Natural killer cell (primary cell): Measurements from ENCODE around the gene INO80C. TPM values are rescaled to one million over a fixed set of nuclear protein-coding genes. Genes with fewer than 3 reads are reported as not detected.

Experiments
- ATAC-seq, 3 donors: fragments of 150-1000 bp in 2 of 3; fragments of 200-7000 bp in 1 of 3; cut with Tn5 transposase; 1 replicate in 1 of 3; 2 replicates in 2 of 3; pipeline ENCODE4 v1.10.0; 2021; ENCODE audit warnings: mild to moderate bottlenecking in 2 of 3, moderate library complexity in 2 of 3
- DNase-seq, 2 donors: peaks; one replicate each; pipeline versions ENCODE4 v3.0.0 to v3.0.0-alpha.2; 2013 to 2021; ENCODE audit warnings: mixed read lengths in 1 of 2
- H3K27ac ChIP-seq: one replicate; pipeline ENCODE4 v1.5.1; 2013; ENCODE audit warnings: mild to moderate bottlenecking, low read length
- H3K27me3 ChIP-seq: one replicate; pipeline ENCODE4 v1.6.1; 2013; ENCODE audit warnings: low read length; ENCODE audit not compliant: control insufficient read depth, insufficient read depth
- H3K36me3 ChIP-seq: one replicate; pipeline ENCODE4 v1.6.1; 2013; ENCODE audit warnings: low read length; ENCODE audit not compliant: control insufficient read depth, insufficient read depth
- H3K4me1 ChIP-seq: one replicate; pipeline ENCODE4 v1.6.1; 2013; ENCODE audit warnings: low read length; ENCODE audit not compliant: control insufficient read depth, insufficient read depth
- H3K4me3 ChIP-seq: one replicate; pipeline ENCODE4 v1.5.1; 2013; ENCODE audit warnings: low read length
- H3K9me3 ChIP-seq: one replicate; pipeline ENCODE4 v1.6.1; 2013; ENCODE audit warnings: low read length; ENCODE audit not compliant: control insufficient read depth, insufficient read depth
- H3K27ac Mint-ChIP-seq, 2 donors: one replicate each; pipeline ENCODE4 v1.8.0; 2022; ENCODE audit warnings: mild to moderate bottlenecking in 2 of 2, mixed read lengths in 2 of 2, moderate library complexity in 1 of 2
- H3K27me3 Mint-ChIP-seq, 2 donors: one replicate each; pipeline ENCODE4 v1.8.0; 2022; ENCODE audit warnings: low read depth in 2 of 2, mixed read lengths in 2 of 2
- H3K36me3 Mint-ChIP-seq: one replicate; pipeline ENCODE4 v1.8.0; 2022; ENCODE audit warnings: mixed read lengths
- H3K4me1 Mint-ChIP-seq, 2 donors: one replicate each; pipeline ENCODE4 v1.8.0; 2022; ENCODE audit warnings: mixed read lengths in 2 of 2
- H3K4me3 Mint-ChIP-seq: one replicate; pipeline ENCODE4 v1.8.0; 2022; ENCODE audit warnings: mild to moderate bottlenecking, moderate library complexity, mixed read lengths
- H3K9me3 Mint-ChIP-seq, 2 donors: one replicate each; pipeline ENCODE4 v1.8.0; 2022; ENCODE audit warnings: mixed read lengths in 2 of 2
- CTCF ChIP-seq: fragments of 200-600 bp; IDR thresholded peaks from one replicate; pipeline ENCODE4 v1.8.0; 2022; ENCODE audit warnings: antibody characterized with exemption
- WGBS: methylation state at CpG from one replicate; pipeline ENCODE4 v1.1.7; 2013; ENCODE audit warnings: missing lambda C conversion rate; ENCODE audit not compliant: insufficient coverage; 5-methylcytosine and 5-hydroxymethylcytosine counted together
- intact Hi-C: fragments of 100-400 bp; cut with micrococcal nuclease; formaldehyde crosslinking; loops from one replicate; pipeline ENCODE4 v1.14.2; 2022
- total RNA-seq, 4 donors: library from RNA; stranded (reverse); fragments of 120-200 nt in 1 of 4; gene quantifications; one replicate each; pipeline versions ENCODE4 v1.2.3 to v1.2.4, GENCODE V29; 2013 to 2022

The INO80C gene
- total RNA-seq, 3 donors from 2014 or later (not counting 1 experiment from before 2014, with no cell fraction given): 17.6 to 19.5 (median 19.2) TPM

GRCh38 chr18:35474884-35475283 is 22.9 kb downstream of the INO80C start:
- ATAC-seq (no peak), DNase-seq (no peak)
- Histone ChIP-seq H3K36me3 (peaks cover 2% of the 10 kb centered on the region), H3K9me3 (no peaks in the 10 kb centered on the region), H3K27ac (no peak overlapping the region), H3K4me1 (no peaks in the 10 kb centered on the region), H3K4me3 (no peak overlapping the region), H3K27me3 (no peaks in the 10 kb centered on the region)
- WGBS: no CpG with 5 or more reads among the region's 1 CpG
- Mint-ChIP-seq H3K4me3 (no peak overlapping the region), H3K9me3 (no peaks in the 10 kb centered on the region), H3K4me1 (peaks cover 0 to 10% of the 10 kb centered on the region in 2 donors), H3K27me3 (no peaks in the 10 kb centered on the region), H3K36me3 (no peaks in the 10 kb centered on the region), H3K27ac (no peak overlapping the region)
- TF ChIP-seq CTCF: no peak
- intact Hi-C loops: no loop called here

DNA sequence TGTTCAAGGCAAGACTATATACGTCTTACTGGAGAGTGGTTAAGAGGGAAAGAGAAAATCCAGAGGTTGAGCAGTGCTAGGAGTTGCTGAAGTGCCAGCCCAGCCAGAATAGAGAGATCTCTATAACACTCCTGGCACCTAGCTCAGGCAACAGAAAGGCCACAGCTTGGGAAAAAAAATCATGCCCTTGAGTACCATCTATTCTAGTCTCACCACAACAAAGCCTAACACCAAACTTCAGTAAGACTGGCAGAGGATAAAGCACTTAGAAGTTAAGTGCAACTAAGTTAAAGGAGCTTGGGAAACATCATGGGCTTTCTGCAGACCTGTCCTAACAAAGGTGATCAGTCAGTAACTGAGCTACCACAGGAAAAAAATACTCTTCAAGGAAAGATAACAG is 24.2 kb downstream of the INO80C start:
- TF ChIP-seq CTCF: no peak
- H3K9me3 ChIP-seq: no peaks in the 10 kb centered on the region
- no peak overlapping the region for H3K27ac ChIP-seq
- Mint-ChIP-seq H3K4me3 (no peak overlapping the region), H3K27me3 (no peaks in the 10 kb centered on the region), H3K9me3 (no peaks in the 10 kb centered on the region), H3K27ac (no peak overlapping the region), H3K4me1 (peaks cover 0 to 4% of the 10 kb centered on the region in 2 donors), H3K36me3 (no peaks in the 10 kb centered on the region)
- DNase-seq: no peak
- H3K4me1 ChIP-seq: no peaks in the 10 kb centered on the region
- no peak overlapping the region for H3K4me3 ChIP-seq
- WGBS: 91% methylated on average over 1 of the region's 1 CpG
- ATAC-seq: no peak
- no peaks in the 10 kb centered on the region for H3K27me3 ChIP-seq
- H3K36me3 ChIP-seq: peaks cover 2% of the 10 kb centered on the region
- intact Hi-C loops: no loop called here

- no peaks in the 10 kb centered on the region for H3K4me1 Mint-ChIP-seq
- no peaks in the 10 kb centered on the region for H3K9me3 Mint-ChIP-seq
- Histone ChIP-seq H3K27me3 (no peaks in the 10 kb centered on the region), H3K27ac (no peak overlapping the region), H3K4me3 (no peak overlapping the region), H3K4me1 (peaks cover 4% of the 10 kb centered on the region), H3K36me3 (no peaks in the 10 kb centered on the region), H3K9me3 (no peaks in the 10 kb centered on the region)
- WGBS: 97% methylated on average over 6 of the region's 6 CpGs
- H3K27me3 Mint-ChIP-seq: no peaks in the 10 kb centered on the region
- H3K4me3 Mint-ChIP-seq: no peak overlapping the region
- TF ChIP-seq CTCF: no peak
- no peaks in the 10 kb centered on the region for H3K36me3 Mint-ChIP-seq
- intact Hi-C loops: no loop called here
- no peak overlapping the region for H3K27ac Mint-ChIP-seq
- DNase-seq (no peak), ATAC-seq (no peak)
Measured at GRCh38 chr18:35470435-35470834, 27.3 kb downstream of the INO80C start.

DNA sequence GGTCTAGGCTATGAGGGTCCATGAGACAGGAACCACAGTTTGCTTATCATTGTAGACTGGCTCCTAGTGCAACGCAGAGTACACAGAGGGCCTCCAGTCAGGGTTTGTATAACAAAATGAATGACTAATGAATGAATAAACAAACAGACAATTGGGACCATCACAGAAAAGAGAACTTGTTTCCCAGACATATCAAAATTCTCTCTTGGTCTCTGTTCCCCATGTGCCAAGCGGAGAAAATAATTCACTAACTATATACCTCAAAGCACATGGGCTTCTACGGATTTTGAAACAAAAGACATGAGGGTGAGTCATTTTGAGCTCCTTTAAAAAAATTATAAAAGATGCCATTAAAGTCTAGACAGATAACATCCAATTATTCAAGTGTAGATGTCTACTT is 28.0 kb downstream of the INO80C start:
- 100% methylated on average over 2 of the region's 3 CpGs for WGBS
- no peaks in the 10 kb centered on the region for H3K36me3 ChIP-seq

More for the DNA sequence above, 28.0 kb downstream of the INO80C start:
- H3K27ac Mint-ChIP-seq: no peak overlapping the region
- no peak overlapping the region for H3K4me3 Mint-ChIP-seq
- H3K9me3 Mint-ChIP-seq: no peaks in the 10 kb centered on the region
- Histone ChIP-seq H3K4me1 (peaks cover 4% of the 10 kb centered on the region), H3K4me3 (no peak overlapping the region), H3K27me3 (no peaks in the 10 kb centered on the region), H3K9me3 (no peaks in the 10 kb centered on the region), H3K27ac (no peak overlapping the region)
- H3K36me3 Mint-ChIP-seq: no peaks in the 10 kb centered on the region
- no peak for TF ChIP-seq CTCF
- ATAC-seq (no peak), DNase-seq (no peak)
- no peaks in the 10 kb centered on the region for H3K4me1 Mint-ChIP-seq
- intact Hi-C loops: no loop called here
- no peaks in the 10 kb centered on the region for H3K27me3 Mint-ChIP-seq
